GM12801 (cell line): ENCODE measurements around the gene UFM1.

ENCODE experiments used
- TF ChIP-seq, protein P1 (sequence below): IDR thresholded peaks from one replicate; pipeline ENCODE4 v1.5.1; 2011; ENCODE audit warnings: control low read depth; ENCODE audit not compliant: insufficient read length; ENCODE audit errors: extremely low read depth

UFM1 gene

GRCh38 chr13:38349390-38350113, at the start of gene UFM1:
Gene UFM1, plus strand, starts transcription at chr13:38349851. Its CDS starts 69 bp downstream, at chr13:38349920.
- TF ChIP-seq, protein P1, sequence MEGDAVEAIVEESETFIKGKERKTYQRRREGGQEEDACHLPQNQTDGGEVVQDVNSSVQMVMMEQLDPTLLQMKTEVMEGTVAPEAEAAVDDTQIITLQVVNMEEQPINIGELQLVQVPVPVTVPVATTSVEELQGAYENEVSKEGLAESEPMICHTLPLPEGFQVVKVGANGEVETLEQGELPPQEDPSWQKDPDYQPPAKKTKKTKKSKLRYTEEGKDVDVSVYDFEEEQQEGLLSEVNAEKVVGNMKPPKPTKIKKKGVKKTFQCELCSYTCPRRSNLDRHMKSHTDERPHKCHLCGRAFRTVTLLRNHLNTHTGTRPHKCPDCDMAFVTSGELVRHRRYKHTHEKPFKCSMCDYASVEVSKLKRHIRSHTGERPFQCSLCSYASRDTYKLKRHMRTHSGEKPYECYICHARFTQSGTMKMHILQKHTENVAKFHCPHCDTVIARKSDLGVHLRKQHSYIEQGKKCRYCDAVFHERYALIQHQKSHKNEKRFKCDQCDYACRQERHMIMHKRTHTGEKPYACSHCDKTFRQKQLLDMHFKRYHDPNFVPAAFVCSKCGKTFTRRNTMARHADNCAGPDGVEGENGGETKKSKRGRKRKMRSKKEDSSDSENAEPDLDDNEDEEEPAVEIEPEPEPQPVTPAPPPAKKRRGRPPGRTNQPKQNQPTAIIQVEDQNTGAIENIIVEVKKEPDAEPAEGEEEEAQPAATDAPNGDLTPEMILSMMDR, result no peak

- TF ChIP-seq, protein P1, result no peak
These were observed 48.4 kb upstream of the UFM1 start for GRCh38 chr13:38301236-38301635.

- TF ChIP-seq, protein P1, result no peak
These were observed 45.8 kb upstream of the UFM1 start for GRCh38 chr13:38303816-38304320.

GRCh38 chr13:38308736-38309135, 40.9 kb upstream of the UFM1 start:
- TF ChIP-seq, protein P1, result no peak

GRCh38 chr13:38309397-38309796, 40.3 kb upstream of the UFM1 start:
- TF ChIP-seq, protein P1, result no peak

DNA sequence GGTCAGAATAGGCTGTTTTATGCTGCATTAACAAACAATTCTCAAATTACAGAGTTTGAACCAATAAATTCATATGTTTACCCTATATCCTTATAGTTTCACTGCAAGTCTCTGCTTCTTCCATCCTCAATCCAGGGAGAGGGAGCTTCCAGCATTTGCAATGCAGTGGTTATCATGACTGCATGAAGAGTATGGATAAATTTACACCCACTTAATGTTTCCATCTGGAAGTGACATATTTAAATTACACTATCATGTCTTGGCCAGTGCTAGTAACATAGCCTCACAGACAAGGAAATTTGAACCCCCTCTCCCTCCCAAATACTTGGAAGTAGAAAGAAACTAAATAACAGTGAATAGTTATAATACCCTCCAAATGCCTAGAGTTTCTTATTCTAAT, 33.5 kb upstream of the UFM1 start:
- TF ChIP-seq, protein P1, result no peak

- TF ChIP-seq, protein P1, result no peak
These were observed 28.0 kb upstream of the UFM1 start for GRCh38 chr13:38321654-38322053.
